GM12872 (cell line): ENCODE data around the gene LCN1.
A peak's percentile ranks its signal among the peaks of the same experiment; 100 is the strongest.

Source experiments
- CTCF ChIP-seq: IDR thresholded peaks from 3 replicates; pipeline ENCODE4 v1.5.1; 2011; ENCODE audit warnings: low read depth, mild to moderate bottlenecking, low read length, moderate library complexity; ENCODE audit not compliant: insufficient read depth

LCN1 gene

GRCh38 chr9:135503371-135504261, 17.6 kb upstream of the LCN1 start:
- TF ChIP-seq CTCF: no peak

GRCh38 chr9:135504262-135505243, 16.7 kb upstream of the LCN1 start:
- peak; percentile 93 for TF ChIP-seq CTCF

- no peak for TF ChIP-seq CTCF
These were observed 15.6 kb upstream of the LCN1 start for GRCh38 chr9:135505406-135506187.

GRCh38 chr9:135506327-135507103, 14.7 kb upstream of the LCN1 start:
- no peak for TF ChIP-seq CTCF

GRCh38 chr9:135507104-135508035, 13.9 kb upstream of the LCN1 start:
- TF ChIP-seq CTCF: no peak
